DND-41 (cell line): ENCODE measurements around the gene LTBP1.

Source experiments
- CTCF ChIP-seq: IDR thresholded peaks from 2 replicates; pipeline ENCODE4 v1.5.1; 2012; ENCODE audit warnings: borderline replicate concordance, low read length, moderate library complexity, mild to moderate bottlenecking; ENCODE audit not compliant: poor library complexity, severe bottlenecking; ENCODE audit errors: extremely low read depth
- EZH2 ChIP-seq: IDR thresholded peaks from 3 replicates; pipeline ENCODE4 v1.6.1; 2012; ENCODE audit warnings: borderline replicate concordance, low read depth, mild to moderate bottlenecking, moderate library complexity, low read length, inconsistent platforms; ENCODE audit not compliant: severe bottlenecking

- TF ChIP-seq CTCF (no peak), EZH2 (no peak)
Observed at GRCh38 chr2:32960647-32961403, 14.1 kb downstream of the LTBP1 start.
